ENCODE results near the gene CACNG4. TPM values are rescaled to one million over a fixed set of nuclear protein-coding genes. Genes with fewer than 3 reads are reported as not detected.

Gene CACNG4
- polyA plus RNA-seq, 5 donors = 1.9 to 3.5 (median 2.2) TPM

- DNase-seq = no peak
Observed at GRCh38 chr17:66943484-66943883, 21.0 kb upstream of the CACNG4 start.

GRCh38 chr17:66944351-66945146, 20.0 kb upstream of the CACNG4 start:
- no peak for DNase-seq

- DNase-seq = no peak
Observed at GRCh38 chr17:66945147-66945835, 19.2 kb upstream of the CACNG4 start.

- no peak for DNase-seq
Observed at GRCh38 chr17:66946251-66946650, 18.3 kb upstream of the CACNG4 start.

GRCh38 chr17:66947311-66947710, 17.2 kb upstream of the CACNG4 start:
- no peak for DNase-seq

- no peak for DNase-seq
Observed at GRCh38 chr17:66948061-66948750, 16.3 kb upstream of the CACNG4 start.

GRCh38 chr17:66949501-66949900, 15.0 kb upstream of the CACNG4 start:
- DNase-seq = no peak

GRCh38 chr17:66950325-66950724, 14.2 kb upstream of the CACNG4 start:
- DNase-seq = no peak

GRCh38 chr17:66950886-66951604, 13.5 kb upstream of the CACNG4 start:
- DNase-seq = no peak

- DNase-seq = no peak
Observed at GRCh38 chr17:66951605-66951953, 12.9 kb upstream of the CACNG4 start.

- no peak for DNase-seq
Observed at GRCh38 chr17:66952031-66952524, 12.4 kb upstream of the CACNG4 start.

GRCh38 chr17:66952681-66953629, 11.6 kb upstream of the CACNG4 start:
- DNase-seq = no peak

GRCh38 chr17:66953630-66954020, 10.9 kb upstream of the CACNG4 start:
- no peak for DNase-seq

GRCh38 chr17:66954632-66955031, 9.9 kb upstream of the CACNG4 start:
- no peak for DNase-seq

GRCh38 chr17:66955821-66956220, 8.7 kb upstream of the CACNG4 start:
- no peak for DNase-seq

GRCh38 chr17:66956941-66957340, 7.6 kb upstream of the CACNG4 start:
- DNase-seq = no peak

- DNase-seq = no peak
Observed at GRCh38 chr17:66957343-66957742, 7.2 kb upstream of the CACNG4 start.

GRCh38 chr17:66957951-66958579, 6.4 kb upstream of the CACNG4 start:
- DNase-seq = no peak

- no peak for DNase-seq
Observed at GRCh38 chr17:66959641-66960375, 4.7 kb upstream of the CACNG4 start.

GRCh38 chr17:66960613-66961012, 3.9 kb upstream of the CACNG4 start:
- DNase-seq = no peak

Measured in right lung (tissue), 5 donors.